GM15510 (cell line): Measurements from ENCODE around the gene OTUD6A.

ENCODE experiments used
- POLR2A ChIP-seq: IDR thresholded peaks from 3 replicates; pipeline ENCODE4 v1.6.1; 2011; ENCODE audit warnings: borderline replicate concordance; ENCODE audit not compliant: insufficient read length; ENCODE audit errors: extremely low read depth

Gene OTUD6A

DNA sequence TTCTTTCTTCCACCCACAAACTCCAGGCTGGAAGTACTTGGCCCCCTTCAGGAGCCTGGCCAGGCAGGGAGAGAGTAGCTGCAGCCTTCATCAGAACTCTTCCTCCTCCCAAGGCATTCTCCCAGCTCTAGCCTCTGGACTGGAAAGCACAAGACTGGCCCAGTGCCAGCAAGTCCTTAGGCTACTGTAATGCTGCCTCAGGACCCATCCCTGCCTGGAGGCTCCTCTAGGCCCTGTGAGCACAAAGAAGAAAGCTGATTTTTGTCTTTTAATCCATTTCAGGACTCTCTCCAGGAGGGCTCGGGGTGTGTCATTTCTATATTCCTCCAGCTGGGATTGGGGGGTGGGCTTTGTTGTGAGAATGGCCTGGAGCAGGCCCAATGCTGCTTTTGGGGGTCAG is 23.3 kb upstream of the OTUD6A start:
- no peak for TF ChIP-seq POLR2A

DNA sequence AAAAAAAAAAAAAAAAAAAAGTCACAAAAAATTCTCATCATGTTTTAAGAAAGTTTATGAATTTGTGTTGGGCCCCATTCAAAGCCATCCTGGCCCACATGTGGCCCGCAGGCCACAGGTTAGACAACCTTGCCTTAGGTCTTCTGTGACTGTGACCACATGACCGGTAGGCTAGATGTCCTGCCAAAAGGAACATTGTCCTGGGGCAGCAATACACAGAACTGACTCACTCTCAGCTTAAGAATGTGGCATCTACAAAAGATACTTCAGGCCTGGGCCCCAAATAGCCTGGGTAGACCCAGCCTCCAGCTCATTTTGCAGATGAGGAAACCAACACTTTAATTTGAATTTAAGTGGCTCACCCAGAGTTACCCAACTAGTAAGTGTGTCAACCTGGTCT is 22.5 kb upstream of the OTUD6A start:
- no peak for TF ChIP-seq POLR2A

DNA sequence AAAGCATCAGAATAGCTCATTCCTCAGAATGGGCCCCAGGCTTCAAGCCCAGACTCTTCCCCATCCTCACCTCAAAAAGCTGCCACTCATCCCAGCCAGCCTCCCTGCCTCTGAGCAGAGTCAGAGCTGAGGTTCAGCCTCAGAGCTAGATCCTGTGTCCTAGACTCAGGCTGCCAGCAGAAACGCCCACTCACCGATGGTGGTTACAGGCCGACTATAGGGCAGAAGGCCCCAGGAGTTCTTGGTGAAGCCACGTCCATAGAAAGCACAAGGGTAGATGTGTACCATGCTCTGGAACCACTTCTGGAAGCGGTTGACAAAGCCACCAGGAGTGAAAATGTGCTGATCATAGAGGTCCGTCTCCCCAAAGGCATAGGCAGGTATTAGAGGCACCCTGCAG is 20.3 kb upstream of the OTUD6A start:
- TF ChIP-seq POLR2A, result no peak

DNA sequence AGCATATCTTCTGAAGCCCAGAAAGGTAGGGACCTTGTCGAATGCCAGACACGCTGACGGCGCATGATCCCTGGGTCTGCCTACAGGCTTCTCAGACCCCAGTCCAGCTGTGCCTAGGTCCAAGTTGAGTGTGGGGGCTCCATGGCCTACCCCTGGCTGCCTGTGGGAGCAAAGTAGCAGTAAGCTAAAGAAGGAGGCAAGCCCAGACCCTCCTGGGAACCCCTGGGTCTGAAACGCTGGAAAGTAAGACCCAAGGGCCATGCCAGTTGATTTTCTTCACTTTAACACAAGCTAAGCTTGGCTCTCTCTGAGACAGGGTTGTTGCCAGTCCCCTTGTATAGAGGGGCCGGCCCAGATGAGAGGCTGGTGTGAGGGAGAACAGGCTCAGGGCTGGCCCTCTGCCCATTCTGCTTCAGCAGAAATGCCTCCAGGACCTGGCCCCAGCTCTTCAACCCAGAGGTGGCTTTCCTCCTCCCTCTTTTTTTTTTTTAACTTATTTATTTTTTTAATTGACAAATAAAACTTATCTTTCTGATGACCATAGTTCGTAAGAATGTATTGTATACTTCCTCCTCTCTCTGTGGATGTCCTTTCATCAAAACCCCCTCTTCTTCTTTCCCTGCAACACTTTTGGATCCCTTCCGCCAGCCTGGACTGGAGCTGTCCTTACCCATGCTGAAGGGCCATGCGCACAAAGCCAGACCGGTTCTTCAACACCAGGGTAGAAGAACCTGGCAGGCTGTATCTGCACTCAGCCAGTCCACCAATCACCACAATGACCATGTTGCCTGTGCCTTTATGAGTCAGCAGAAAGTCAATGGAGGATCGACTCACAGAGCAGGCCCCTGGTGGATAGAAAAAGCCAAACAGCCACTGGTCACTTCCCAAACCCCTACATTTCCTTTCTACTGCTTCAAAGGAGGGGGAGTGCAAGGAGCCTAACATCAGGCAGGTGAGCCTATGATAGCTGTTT is 19.6 kb upstream of the OTUD6A start:
- no peak for TF ChIP-seq POLR2A

DNA sequence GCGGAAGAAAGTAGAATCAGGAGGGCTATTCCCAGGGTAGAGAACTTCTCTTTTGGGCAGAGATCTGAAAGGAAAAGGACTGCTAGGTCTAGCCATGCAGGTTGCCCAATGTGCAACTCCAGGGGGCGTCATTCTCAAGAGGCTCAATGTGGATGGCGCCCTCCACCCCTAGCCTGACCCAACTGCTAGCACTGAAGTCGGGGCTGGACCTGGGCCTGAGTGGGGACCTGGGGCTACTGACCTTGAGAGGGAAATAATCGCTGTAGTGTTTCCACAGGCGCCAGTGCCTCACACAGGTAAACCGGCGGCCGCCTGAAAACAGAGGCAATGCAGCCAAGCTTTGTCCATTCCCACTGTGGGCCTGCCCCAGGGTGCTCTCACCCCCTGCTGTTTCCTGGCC is 18.6 kb upstream of the OTUD6A start:
- no peak for TF ChIP-seq POLR2A

DNA sequence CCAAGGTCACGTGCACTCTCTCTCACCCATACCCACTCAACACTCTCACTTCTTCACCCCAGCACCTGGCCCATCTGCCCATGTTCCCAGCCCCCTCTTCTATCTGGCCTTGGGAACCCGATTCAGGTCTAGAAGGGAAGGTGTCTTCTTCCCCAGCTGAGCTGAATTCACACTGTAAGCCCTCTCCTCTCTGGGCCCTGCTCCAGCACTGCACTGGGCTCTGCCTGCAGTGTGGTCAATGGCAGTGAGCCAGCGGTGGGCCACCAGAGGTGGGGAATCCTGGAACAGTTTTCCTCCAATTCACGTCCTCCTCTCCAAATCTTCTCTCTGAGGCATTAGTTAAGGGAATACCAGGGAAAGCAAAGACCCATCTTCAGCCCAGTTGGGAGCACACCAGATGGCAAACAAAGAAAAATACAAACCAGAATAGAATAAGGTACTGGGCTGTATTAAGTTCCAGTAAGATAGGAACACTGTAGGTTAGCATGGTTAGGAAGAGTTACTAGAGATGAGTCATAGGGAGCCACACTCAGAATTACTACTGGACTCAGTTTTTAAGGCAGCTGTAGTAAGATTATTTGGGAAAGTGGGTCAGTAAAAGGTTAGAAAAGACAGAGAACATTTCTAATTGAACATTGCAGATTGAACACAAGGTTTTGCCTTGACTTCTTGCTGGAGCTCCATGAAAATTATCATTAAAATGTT is 17.6 kb upstream of the OTUD6A start:
- no peak for TF ChIP-seq POLR2A

DNA sequence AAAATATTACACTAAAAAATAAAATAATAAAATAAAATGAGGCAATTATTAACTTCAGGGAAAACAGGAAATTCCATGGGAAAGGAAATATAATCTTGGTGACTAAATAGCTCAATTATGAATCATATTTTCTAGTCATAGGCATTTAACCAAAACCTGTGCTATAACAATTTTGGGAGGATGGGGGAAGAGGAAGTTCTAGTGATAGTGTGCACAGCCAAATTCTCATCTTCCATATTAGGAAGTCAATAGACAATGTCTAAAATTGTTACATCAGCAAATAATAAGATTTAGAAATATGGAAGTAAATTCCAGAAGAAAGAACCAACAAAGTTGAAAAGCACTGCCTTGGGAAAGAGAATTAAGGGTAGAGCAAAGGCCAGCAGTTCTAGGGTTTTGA is 15.3 kb upstream of the OTUD6A start:
- TF ChIP-seq POLR2A, result no peak

DNA sequence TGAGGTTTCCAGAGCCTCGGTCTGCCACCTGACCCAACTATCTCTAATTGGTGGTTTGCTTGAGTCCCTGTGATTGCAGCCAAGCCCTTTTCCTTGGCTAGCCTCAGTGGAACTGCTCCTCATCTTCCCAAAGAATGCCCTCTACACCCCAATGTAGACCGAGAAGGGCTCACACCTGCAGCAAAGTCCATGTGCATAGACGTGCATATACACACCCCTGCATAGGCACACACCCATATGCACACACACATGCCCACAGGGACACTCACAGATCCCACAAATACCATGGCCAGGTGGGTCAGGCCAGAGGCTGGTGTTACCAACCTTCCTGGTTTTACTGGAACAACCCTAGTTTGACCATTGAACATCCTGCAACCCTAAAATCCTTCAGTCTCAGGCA is 12.9 kb upstream of the OTUD6A start:
- TF ChIP-seq POLR2A, result no peak

DNA sequence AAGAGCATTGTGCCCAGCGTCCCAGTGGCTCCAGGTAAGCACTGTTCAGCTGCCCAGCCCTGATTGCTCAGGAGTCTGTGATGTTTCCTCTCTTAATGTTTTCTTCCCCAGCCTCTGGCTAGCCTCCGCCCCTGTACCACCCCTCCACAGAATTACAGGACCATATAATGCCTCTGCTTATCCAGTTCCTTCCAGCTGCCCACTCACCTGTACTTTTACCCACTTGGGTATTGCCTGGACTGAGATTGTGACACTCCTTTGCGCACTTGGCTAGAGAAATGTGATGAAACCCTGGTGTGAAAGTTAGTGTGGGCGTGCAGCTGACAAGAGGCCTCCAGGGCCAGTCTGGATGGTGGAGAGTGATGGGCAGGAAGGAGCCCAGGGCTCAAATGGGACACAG is 12.3 kb upstream of the OTUD6A start, which contains the start of gene AWAT2:
AWAT2 (minus strand) TSS at position 14 of the 400 bp plus-strand sequence; CDS start at position 8, 6 bp downstream.
- TF ChIP-seq POLR2A, result no peak

DNA sequence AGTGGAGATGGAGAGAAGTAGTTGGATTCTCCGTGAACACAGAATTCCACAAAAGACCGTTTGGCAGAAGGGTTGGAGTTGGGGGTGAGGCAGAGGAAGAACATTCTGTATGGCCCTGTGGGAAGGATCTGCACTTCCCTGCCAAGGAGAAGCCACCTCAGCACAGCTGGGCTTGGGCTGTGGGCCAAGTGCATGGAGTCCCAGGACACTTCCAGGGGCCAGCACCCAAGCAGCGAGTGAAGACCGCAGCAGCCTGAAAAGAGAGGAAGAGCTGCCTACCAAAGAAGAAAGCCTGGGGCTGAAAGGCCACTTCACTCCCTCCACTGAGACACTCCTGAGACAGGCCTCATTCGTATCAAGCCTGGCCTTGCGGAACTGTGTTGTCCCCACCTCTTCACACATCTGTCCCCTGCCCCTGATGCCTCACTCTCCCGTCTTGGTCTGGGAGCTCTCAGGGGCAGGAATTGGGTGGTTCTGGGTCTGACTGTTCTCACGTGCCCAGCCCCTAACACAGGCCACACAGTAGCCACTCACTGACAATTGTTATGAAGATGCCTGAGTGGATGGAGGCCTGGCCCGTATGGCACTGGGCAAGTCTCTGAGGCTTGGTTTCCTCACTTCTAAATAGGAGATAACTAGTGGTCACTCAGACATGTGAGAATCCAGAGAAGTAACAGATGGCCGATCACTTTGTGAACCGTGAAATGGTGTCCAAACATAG is 9.2 kb upstream of the OTUD6A start:
- TF ChIP-seq POLR2A, result no peak

DNA sequence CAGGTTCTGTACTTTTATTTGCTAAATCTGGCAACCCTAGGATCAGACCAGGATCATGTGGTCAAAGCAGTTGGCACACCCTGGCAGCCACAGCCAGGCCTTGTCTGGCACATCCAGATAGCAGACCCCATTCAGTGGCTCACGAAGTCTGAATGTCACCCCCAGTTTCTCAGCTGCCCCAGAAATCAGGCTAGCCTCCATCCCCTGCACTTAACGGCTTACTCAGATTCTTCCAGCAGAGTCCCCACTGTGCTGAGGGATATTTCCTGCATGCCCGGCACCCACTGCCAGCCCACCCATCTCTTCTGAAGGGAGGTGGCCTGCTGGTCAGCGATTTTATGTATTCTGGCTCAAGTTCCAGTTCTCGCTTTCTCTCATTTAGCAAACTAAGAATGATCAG is 7.9 kb upstream of the OTUD6A start:
- TF ChIP-seq POLR2A, result no peak

DNA sequence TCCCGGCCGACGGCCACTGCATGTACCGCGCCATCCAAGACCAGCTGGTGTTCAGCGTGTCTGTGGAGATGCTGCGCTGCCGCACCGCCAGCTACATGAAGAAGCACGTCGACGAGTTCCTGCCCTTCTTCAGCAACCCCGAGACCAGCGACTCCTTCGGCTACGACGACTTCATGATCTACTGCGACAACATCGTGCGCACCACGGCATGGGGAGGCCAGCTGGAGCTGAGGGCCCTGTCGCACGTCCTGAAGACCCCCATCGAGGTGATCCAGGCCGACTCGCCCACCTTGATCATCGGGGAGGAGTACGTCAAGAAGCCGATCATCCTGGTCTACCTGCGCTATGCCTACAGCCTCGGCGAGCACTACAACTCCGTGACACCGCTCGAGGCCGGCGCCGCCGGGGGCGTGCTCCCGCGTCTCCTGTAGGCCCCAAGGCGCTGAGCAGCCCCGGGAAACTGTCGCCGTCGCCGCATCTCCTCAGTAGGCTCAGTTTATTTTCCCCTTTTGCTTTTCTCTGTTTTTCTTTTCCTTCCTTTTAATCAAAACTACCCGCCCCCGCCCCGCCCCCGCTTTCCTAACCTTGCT is 799 bp downstream of the OTUD6A start:
- no peak for TF ChIP-seq POLR2A

DNA sequence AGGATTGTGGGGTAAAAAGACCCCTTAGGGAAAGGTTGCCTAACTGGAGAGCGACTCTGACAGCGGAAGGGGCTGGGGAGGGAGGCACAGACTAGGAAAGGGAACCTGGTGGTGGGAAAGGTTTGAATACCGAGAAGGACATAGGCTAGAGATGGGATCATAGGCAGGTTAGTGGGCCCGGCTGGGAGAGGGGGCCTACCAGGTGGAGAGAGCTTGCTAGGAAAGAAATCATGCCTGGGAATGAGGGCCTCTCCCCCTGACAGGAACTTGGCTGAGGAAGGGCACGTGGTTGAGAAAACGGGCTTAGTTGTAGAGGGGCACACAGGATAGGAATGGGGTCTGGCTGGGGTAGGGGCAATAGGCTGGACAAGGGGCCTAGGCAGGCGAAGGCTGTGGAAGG is 4.4 kb downstream of the OTUD6A start:
- no peak for TF ChIP-seq POLR2A

DNA sequence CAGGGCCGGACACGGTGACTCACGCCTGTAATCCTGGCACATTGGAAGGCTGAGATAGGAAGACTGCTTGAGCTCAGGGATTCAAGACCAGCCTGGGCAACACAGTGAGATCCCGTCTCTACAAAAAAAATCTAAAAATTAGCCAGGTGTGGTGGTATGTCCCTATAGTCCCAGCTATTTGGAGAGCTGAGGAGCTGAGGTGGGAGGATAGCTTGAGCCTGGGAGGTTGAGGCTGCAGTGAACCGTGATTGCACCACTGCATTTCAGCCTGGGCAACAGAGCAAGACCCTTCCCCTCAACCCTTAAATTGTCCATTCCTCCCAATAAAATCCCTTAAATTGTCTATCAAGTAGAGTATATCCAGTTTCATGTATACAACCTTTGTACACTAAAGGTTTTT is 17.0 kb downstream of the OTUD6A start:
- TF ChIP-seq POLR2A, result no peak

DNA sequence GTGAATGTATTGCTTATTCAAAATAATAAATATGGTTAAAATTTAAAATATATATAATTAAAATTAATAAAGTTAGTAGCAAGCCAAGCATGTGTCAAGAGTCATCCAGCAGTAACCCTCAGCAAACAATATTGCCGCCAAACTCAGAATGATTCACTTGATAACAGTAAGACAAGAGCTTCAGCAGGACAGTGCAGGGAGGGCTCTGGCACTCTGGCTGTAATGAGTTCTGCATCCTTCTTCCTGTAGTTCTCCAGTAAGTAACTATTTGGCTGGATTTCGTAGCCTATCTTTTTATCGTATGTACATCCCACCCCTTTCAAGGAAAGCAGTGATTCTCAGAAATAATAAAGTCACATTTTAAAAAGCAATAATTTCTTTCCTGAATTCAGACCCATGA is 17.6 kb downstream of the OTUD6A start:
- no peak for TF ChIP-seq POLR2A
